Measurements from ENCODE around the gene YJU2.

Gene YJU2

GRCh38 chr19:4246767-4247593 is at the start of gene YJU2:
YJU2 (plus strand) TSS chr19:4247080; CDS start chr19:4247147, 67 bp downstream.
- in situ Hi-C loops (cut with MboI; ENCODE audit: low sequenced_read_pairs): no loop called here

- in situ Hi-C loops (cut with MboI; ENCODE audit: low sequenced_read_pairs): no loop called here
Measured at GRCh38 chr19:4197228-4197624, 49.7 kb upstream of the YJU2 start.

GRCh38 chr19:4197625-4198466 is 49.0 kb upstream of the YJU2 start:
- in situ Hi-C loops (cut with MboI; ENCODE audit: low sequenced_read_pairs): no loop called here

GRCh38 chr19:4198467-4199126 is 48.3 kb upstream of the YJU2 start:
- in situ Hi-C loops (cut with MboI; ENCODE audit: low sequenced_read_pairs): no loop called here

- in situ Hi-C loops (cut with MboI; ENCODE audit: low sequenced_read_pairs): loop anchor here (10.0 to 25.0 kb wide), 2 partner anchors 355 to 512 kb away; no protein-coding TSS in a partner anchor
Measured at GRCh38 chr19:4199699-4200293, 47.1 kb upstream of the YJU2 start.

- in situ Hi-C loops (cut with MboI; ENCODE audit: low sequenced_read_pairs): loop anchor here (10.0 to 25.0 kb wide), 2 partner anchors 356 to 514 kb away; no protein-coding TSS in a partner anchor
Measured at GRCh38 chr19:4200940-4201542, 45.8 kb upstream of the YJU2 start.

GRCh38 chr19:4201798-4202197 is 45.1 kb upstream of the YJU2 start:
- in situ Hi-C loops (cut with MboI; ENCODE audit: low sequenced_read_pairs): loop anchor here (10.0 to 25.0 kb wide), 2 partner anchors 357 to 514 kb away; no protein-coding TSS in a partner anchor

- in situ Hi-C loops (cut with MboI; ENCODE audit: low sequenced_read_pairs): loop anchor here (10.0 to 25.0 kb wide), 2 partner anchors 362 to 520 kb away; no protein-coding TSS in a partner anchor
Measured at GRCh38 chr19:4206818-4207484, 39.9 kb upstream of the YJU2 start.

GRCh38 chr19:4208385-4209094 is 38.3 kb upstream of the YJU2 start:
- in situ Hi-C loops (cut with MboI; ENCODE audit: low sequenced_read_pairs): loop anchor here (10.0 to 25.0 kb wide), 2 partner anchors 364 to 521 kb away; no protein-coding TSS in a partner anchor

GRCh38 chr19:4210166-4210731 is 36.6 kb upstream of the YJU2 start:
- in situ Hi-C loops (cut with MboI; ENCODE audit: low sequenced_read_pairs): loop anchor here (25.0 kb wide), 1 partner anchor 523 kb away; no protein-coding TSS in a partner anchor

GRCh38 chr19:4213116-4213515 is 33.8 kb upstream of the YJU2 start:
- in situ Hi-C loops (cut with MboI; ENCODE audit: low sequenced_read_pairs): loop anchor here (25.0 kb wide), 1 partner anchor 526 kb away; no protein-coding TSS in a partner anchor

GRCh38 chr19:4215807-4216206 is 31.1 kb upstream of the YJU2 start:
- in situ Hi-C loops (cut with MboI; ENCODE audit: low sequenced_read_pairs): loop anchor here (25.0 kb wide), 1 partner anchor 529 kb away; no protein-coding TSS in a partner anchor

- in situ Hi-C loops (cut with MboI; ENCODE audit: low sequenced_read_pairs): loop anchor here (25.0 kb wide), 1 partner anchor 530 kb away; no protein-coding TSS in a partner anchor
Measured at GRCh38 chr19:4216846-4217245, 30.0 kb upstream of the YJU2 start.

- in situ Hi-C loops (cut with MboI; ENCODE audit: low sequenced_read_pairs): loop anchor here (25.0 kb wide), 1 partner anchor 530 kb away; no protein-coding TSS in a partner anchor
Measured at GRCh38 chr19:4217429-4218264, 29.2 kb upstream of the YJU2 start.

GRCh38 chr19:4218523-4218922 is 28.4 kb upstream of the YJU2 start:
- in situ Hi-C loops (cut with MboI; ENCODE audit: low sequenced_read_pairs): loop anchor here (25.0 kb wide), 1 partner anchor 531 kb away; no protein-coding TSS in a partner anchor

- in situ Hi-C loops (cut with MboI; ENCODE audit: low sequenced_read_pairs): loop anchor here (25.0 kb wide), 1 partner anchor 533 kb away; no protein-coding TSS in a partner anchor
Measured at GRCh38 chr19:4220188-4220587, 26.7 kb upstream of the YJU2 start.

GRCh38 chr19:4224470-4224869 is 22.4 kb upstream of the YJU2 start:
- in situ Hi-C loops (cut with MboI; ENCODE audit: low sequenced_read_pairs): loop anchor here (25.0 kb wide), 1 partner anchor 537 kb away; no protein-coding TSS in a partner anchor
